T-helper 1 cell treated with Interleukin-12 subunit alpha and Interleukin-12 subunit beta and Interleukin-4 antibody, amounts not matched to agents 30 μg/mL and 1 μg/mL, for 36 hours (primary cell): ENCODE results near the gene CKS2.
A peak's percentile ranks its signal among the peaks of the same experiment; 100 is the strongest.
"Not testable (repeated sequence)": the region's sequence is repeated elsewhere in the genome, so short reads cannot be mapped to it uniquely, and the experiment has no call there.

Experiments used
- H3K27ac Mint-ChIP-seq: one replicate; pipeline ENCODE4 v1.8.0; 2021; ENCODE audit warnings: mild to moderate bottlenecking, mixed read lengths
- H3K27me3 Mint-ChIP-seq: one replicate; pipeline ENCODE4 v1.8.0; 2021; ENCODE audit warnings: low read depth, mixed read lengths
- H3K36me3 Mint-ChIP-seq: one replicate; pipeline ENCODE4 v1.8.0; 2021; ENCODE audit warnings: low read depth, mixed read lengths
- H3K4me1 Mint-ChIP-seq: one replicate; pipeline ENCODE4 v1.8.0; 2021; ENCODE audit warnings: low read depth, mixed read lengths
- H3K4me3 Mint-ChIP-seq: one replicate; pipeline ENCODE4 v1.8.0; 2021; ENCODE audit warnings: mild to moderate bottlenecking, moderate library complexity, mixed read lengths
- H3K9me3 Mint-ChIP-seq: one replicate; pipeline ENCODE4 v1.8.0; 2021; ENCODE audit warnings: mixed read lengths

Gene CKS2

DNA sequence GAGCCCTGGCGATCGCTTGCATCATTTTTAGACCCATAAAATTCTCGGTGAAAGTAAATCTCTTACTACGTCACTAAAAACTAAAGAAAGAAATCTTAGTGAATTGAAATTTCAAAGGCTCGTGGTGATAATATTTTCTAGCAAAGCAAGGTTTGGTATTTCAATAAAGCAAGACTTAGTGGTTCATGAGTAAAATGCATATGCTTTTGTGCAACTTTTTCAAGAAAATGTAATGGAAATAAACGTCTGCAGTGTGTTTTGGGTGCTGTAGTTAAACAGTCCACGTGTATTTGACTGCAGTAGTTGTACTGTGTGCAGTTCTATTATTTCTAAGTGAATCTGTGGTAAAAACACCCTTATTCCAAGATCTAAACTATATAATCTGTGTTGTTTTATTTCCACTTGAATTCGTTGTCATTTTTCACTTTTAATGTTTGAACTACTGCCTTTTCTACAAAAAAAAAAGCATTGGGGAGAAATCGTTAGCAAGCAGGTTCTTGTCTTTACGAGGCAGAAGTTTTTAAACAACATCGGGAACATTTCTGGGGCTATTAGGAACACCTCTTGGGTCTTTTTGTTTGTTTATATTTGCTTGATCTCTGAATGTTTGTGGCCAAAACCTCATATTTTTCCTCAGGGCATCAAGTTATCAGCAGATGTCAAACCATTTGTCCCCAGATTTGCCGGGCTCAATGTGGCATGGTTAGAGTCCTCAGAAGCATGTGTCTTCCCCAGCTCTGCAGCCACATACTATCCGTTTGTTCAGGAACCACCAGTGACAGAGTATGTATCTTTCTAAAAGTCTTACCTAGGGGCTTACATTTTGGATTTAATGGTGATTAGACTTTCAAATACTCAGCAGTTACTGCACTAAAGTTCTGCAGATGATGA, 8.3 kb downstream of the CKS2 start:
- H3K36me3 Mint-ChIP-seq, result peaks cover 48% of the 10 kb centered on the region
- peak overlapping the region; percentile 96 for H3K27ac Mint-ChIP-seq
- no peaks in the 10 kb centered on the region for H3K27me3 Mint-ChIP-seq
- peaks cover 62% of the 10 kb centered on the region for H3K4me1 Mint-ChIP-seq
- H3K4me3 Mint-ChIP-seq, result peak overlapping the region; percentile 85
- no peaks in the 10 kb centered on the region for H3K9me3 Mint-ChIP-seq

DNA sequence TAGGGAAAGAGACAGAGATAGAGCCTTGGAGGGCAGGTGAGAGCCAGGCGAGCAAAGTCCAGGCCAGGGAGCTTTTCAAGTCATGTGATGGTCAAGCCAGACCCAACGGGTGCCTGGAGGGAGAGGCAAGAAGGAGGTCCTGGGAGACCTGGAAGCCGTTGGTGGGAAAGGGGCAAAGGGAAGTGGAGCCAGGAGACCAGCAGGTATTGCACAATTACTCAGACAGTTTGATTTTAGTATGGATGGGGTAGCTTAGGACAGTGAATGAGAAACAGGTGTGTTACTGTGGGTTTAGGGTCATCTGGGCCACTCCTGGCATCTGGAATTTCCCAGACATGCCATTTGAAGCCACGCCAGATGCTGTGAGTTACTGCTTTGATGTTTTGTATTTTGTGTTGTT, 12.4 kb downstream of the CKS2 start:
- Mint-ChIP-seq H3K36me3 (peaks cover 18% of the 10 kb centered on the region), H3K4me1 (peaks cover 32% of the 10 kb centered on the region), H3K4me3 (no peak overlapping the region), H3K9me3 (no peaks in the 10 kb centered on the region), H3K27me3 (no peaks in the 10 kb centered on the region), H3K27ac (no peak overlapping the region)

DNA sequence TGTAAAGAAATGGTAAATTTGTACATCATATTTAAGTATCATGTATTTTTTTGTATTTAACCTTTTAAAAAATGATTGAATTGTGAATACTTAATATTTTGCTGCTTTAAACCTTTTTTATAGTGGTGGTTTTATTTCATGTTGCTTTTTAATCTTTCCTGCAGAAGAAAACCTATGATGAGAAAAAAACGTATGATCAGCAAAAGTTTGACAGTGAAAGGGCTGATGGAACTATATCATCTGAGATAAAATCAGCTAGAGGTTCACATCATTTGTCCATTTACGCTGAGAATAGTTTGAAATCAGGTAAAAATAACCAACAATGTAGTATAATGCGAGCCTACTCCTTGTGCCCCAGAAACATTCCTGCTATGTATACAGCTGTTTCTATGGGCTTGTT, 14.7 kb downstream of the CKS2 start:
- Mint-ChIP-seq H3K9me3 (no peaks in the 10 kb centered on the region), H3K4me3 (no peak overlapping the region), H3K36me3 (peaks cover 28% of the 10 kb centered on the region), H3K27me3 (no peaks in the 10 kb centered on the region), H3K27ac (no peak overlapping the region), H3K4me1 (peaks cover 17% of the 10 kb centered on the region)

DNA sequence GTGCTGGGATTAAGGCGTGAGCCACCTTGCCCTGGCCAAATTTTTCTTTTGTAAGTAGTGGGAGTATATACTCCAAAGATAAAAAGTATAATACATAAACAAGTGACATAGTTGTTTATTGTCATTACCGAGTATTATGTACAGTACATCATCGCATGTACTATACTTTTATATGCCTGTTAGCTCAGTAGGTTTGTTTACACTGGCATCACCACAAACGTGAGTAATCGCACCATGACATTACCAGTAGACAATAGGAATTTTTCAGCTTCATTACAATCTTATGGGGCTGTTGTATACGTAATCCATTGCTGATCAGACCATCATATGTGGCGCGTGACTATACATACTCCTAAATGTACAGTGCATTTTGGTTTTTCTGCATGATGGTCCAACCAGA, 17.1 kb downstream of the CKS2 start:
- Mint-ChIP-seq H3K4me3 (no peak overlapping the region), H3K36me3 (peaks cover 24% of the 10 kb centered on the region), H3K27ac (no peak overlapping the region), H3K27me3 (no peaks in the 10 kb centered on the region), H3K9me3 (no peaks in the 10 kb centered on the region), H3K4me1 (peaks cover 5% of the 10 kb centered on the region)

DNA sequence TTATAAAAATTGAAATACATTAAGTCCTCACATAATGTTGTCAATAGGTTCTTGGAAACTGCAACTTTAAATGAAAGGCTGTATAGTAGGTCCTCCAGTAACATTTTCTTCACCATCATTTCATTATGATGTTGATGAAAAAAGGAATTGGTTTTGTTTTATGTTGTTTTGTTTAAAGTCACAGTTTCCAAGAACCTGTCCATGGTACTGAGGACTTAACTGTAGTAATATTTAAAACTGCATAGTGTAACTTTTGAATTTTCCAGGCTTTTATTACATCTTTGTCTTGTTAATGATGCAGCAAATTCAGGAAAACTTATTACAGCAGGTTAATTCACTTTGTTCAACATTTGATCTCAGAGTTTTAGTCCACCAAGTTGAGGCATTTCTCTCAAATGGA, 18.9 kb downstream of the CKS2 start:
- peaks cover 3% of the 10 kb centered on the region for H3K4me1 Mint-ChIP-seq
- H3K36me3 Mint-ChIP-seq, result peaks cover 34% of the 10 kb centered on the region
- H3K4me3 Mint-ChIP-seq, result no peak overlapping the region
- H3K27me3 Mint-ChIP-seq, result no peaks in the 10 kb centered on the region
- no peak overlapping the region for H3K27ac Mint-ChIP-seq
- H3K9me3 Mint-ChIP-seq, result no peaks in the 10 kb centered on the region

DNA sequence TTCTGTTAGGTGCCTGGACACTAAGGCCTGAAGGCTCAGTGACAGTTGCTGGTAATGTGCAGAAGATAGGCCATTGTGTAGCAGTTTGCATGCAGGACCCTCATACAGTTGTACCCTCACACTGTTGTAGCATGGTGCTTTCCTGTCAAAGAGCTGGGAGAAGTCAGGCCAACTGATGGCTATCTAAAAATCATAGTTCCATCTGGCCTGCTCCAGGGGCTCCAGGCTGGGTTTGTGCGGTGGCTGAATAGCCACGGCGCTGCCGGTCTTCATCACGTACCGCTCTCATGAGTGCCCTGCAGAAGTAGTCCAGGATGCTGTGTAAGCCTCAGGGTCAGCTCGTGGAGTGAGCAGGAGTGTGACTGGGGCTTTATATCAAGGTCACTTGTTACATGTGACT, 19.5 kb downstream of the CKS2 start:
- Mint-ChIP-seq H3K4me3 (no peak overlapping the region), H3K4me1 (peaks cover 3% of the 10 kb centered on the region), H3K9me3 (no peaks in the 10 kb centered on the region), H3K27me3 (no peaks in the 10 kb centered on the region), H3K27ac (no peak overlapping the region), H3K36me3 (peaks cover 34% of the 10 kb centered on the region)

DNA sequence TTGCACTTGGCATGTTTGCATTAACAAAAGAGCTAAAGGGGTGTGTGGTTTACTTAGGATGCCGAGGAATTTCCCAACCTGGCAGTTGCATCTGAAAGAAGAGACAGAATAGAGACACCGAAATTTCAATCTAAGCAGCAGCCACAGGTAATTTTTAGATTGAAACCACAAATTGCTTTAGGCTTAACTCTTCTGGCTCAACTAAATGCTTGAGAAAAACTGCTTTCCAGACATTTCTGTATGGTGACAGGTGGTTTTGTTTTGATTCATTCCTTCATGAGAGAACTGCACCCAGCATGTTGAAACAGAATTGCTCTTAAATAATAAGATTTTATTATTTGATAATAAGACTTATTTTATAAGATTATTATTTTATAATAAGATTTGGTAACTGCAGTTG, 28.8 kb downstream of the CKS2 start:
- peaks cover 5% of the 10 kb centered on the region for H3K9me3 Mint-ChIP-seq
- no peaks in the 10 kb centered on the region for H3K27me3 Mint-ChIP-seq
- H3K27ac Mint-ChIP-seq, result no peak overlapping the region
- H3K4me1 Mint-ChIP-seq, result peaks cover 21% of the 10 kb centered on the region
- H3K4me3 Mint-ChIP-seq, result no peak overlapping the region
- peaks cover 61% of the 10 kb centered on the region for H3K36me3 Mint-ChIP-seq

DNA sequence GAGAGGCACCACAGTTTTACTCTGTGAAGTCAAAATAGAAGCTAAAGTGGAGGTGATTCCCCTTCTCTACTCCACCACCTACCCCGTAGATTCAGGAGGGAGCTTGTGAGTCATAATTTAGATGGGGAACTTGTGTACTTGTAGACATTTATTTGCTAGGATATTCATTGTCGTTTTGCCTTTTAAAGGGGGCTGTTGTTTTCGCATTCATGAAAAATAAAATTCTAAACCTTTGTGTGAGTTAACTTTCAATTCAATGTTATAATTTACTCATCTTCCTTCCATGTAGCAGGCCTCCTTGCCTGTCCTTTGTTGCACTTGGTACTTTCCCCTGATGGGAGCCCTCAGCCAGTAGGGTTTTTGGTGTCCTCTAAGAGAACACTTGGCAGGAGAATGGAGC, 29.3 kb downstream of the CKS2 start:
- peak overlapping the region; percentile 43 for H3K27ac Mint-ChIP-seq
- peaks cover 65% of the 10 kb centered on the region for H3K36me3 Mint-ChIP-seq
- no peak overlapping the region for H3K4me3 Mint-ChIP-seq
- no peaks in the 10 kb centered on the region for H3K27me3 Mint-ChIP-seq
- H3K4me1 Mint-ChIP-seq, result peaks cover 21% of the 10 kb centered on the region
- H3K9me3 Mint-ChIP-seq, result peaks cover 5% of the 10 kb centered on the region

DNA sequence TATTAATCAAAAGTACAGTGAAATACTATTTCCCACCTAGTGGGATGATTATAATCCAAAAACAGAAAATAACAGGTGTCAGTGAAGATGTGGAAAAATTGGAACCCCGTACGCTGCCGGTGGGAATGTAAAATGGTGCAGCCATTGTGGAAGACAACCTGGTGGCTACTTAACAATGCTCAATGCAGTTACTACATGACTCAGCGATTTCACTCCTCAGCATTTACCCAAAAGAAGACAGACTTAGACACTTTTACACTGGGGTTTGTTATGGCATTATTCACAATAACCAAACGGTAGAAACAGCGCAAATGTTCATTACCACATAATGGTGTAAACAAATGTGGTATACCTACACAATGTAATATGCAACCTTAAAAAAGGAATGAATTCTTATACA, 31.2 kb downstream of the CKS2 start:
- no peak overlapping the region for H3K4me3 Mint-ChIP-seq
- H3K9me3 Mint-ChIP-seq, result peaks cover 5% of the 10 kb centered on the region
- H3K27ac Mint-ChIP-seq, result no peak overlapping the region
- H3K27me3 Mint-ChIP-seq, result no peaks in the 10 kb centered on the region
- peaks cover 21% of the 10 kb centered on the region for H3K4me1 Mint-ChIP-seq
- peaks cover 74% of the 10 kb centered on the region for H3K36me3 Mint-ChIP-seq

DNA sequence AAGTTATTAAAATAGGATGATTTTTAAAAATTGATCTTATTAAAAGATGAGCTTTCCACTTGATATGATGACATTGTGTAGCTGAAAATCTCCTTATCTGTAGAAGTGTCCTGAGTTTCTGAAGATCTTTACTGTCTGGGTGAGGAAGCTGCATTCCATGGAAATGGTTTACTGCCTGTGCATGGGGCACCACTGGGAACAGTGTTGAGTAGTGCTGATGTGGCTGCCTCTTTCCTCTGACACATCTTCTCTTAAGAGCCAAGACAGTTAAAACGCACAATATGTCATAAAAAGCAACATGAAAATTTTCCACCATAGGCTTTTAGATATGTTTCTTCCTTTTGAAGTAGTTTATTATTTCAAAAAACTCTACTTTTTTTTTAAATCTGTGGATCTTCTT, 32.0 kb downstream of the CKS2 start:
- Mint-ChIP-seq H3K4me3 (no peak overlapping the region), H3K27ac (no peak overlapping the region), H3K9me3 (peaks cover 5% of the 10 kb centered on the region), H3K36me3 (peaks cover 70% of the 10 kb centered on the region), H3K4me1 (peaks cover 21% of the 10 kb centered on the region), H3K27me3 (no peaks in the 10 kb centered on the region)

DNA sequence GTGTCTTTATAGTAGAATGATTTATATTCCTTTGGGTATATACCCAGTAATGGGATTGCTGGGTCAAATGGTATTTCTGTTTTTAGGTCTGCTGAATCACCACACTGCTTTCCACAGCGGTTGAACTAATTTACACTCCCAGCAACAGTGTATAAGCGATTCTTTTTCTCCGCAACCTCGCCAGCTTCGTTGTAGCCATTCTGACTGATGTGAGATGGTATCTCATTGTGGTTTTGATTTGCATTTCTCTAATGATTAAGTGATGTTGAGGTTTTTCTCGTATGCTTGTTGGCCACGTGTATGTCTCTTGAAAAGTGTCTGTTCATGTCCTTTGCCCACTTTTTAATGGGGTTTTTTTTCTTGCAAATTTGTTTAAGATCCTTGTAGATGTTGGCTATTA, 32.8 kb downstream of the CKS2 start:
- H3K4me3 Mint-ChIP-seq, H3K27ac Mint-ChIP-seq, H3K27me3 Mint-ChIP-seq, H3K9me3 Mint-ChIP-seq: not testable (repeated sequence)
- peaks cover 18% of the 10 kb centered on the region for H3K4me1 Mint-ChIP-seq
- H3K36me3 Mint-ChIP-seq, result peaks cover 73% of the 10 kb centered on the region

DNA sequence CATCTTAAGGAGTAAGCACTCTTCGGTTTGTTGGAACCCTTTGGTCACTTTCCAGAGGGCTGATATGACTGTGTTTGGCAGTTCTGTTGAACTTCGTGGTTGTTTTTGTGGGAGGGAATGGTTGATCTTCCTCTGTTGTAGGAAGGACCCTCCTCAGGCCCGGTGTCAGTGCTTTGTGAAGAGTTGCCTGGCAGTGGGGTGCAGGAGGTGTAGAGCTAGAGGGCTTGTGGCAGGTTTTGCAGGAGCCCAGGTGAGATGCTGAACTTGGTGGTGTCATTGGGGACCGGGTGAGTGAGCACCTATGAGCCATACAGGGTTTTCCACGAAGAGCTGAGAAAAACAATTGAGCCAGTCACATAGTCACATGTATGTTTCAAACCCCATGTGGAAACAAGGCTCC, 34.5 kb downstream of the CKS2 start:
- H3K4me3 Mint-ChIP-seq, result no peak overlapping the region
- peaks cover 80% of the 10 kb centered on the region for H3K36me3 Mint-ChIP-seq
- no peak overlapping the region for H3K27ac Mint-ChIP-seq
- H3K27me3 Mint-ChIP-seq, result no peaks in the 10 kb centered on the region
- H3K4me1 Mint-ChIP-seq, result peaks cover 11% of the 10 kb centered on the region
- H3K9me3 Mint-ChIP-seq, result peaks cover 5% of the 10 kb centered on the region

DNA sequence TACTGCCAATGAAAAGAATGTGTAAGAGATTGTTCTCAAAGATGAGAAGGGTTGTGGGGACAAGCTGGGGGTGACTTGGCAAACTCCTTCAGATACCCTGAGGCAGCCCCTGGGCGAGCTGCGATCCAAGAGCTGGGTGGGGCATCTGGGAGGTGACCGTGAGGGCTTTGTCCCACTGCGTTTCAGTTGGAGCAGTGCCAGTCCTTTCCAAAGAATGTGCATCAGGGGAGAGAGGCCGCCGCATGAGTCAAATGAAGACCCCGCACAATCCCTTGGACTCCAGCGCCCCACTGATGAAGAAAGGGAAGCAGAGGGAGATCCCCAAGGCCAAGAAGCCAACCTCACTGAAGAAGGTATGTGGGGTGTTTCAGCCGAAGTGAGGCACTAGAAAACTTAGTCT, 35.7 kb downstream of the CKS2 start:
- H3K27me3 Mint-ChIP-seq, result no peaks in the 10 kb centered on the region
- peaks cover 79% of the 10 kb centered on the region for H3K36me3 Mint-ChIP-seq
- no peak overlapping the region for H3K4me3 Mint-ChIP-seq
- H3K27ac Mint-ChIP-seq, result no peak overlapping the region
- H3K4me1 Mint-ChIP-seq, result peaks cover 9% of the 10 kb centered on the region
- peaks cover 5% of the 10 kb centered on the region for H3K9me3 Mint-ChIP-seq

DNA sequence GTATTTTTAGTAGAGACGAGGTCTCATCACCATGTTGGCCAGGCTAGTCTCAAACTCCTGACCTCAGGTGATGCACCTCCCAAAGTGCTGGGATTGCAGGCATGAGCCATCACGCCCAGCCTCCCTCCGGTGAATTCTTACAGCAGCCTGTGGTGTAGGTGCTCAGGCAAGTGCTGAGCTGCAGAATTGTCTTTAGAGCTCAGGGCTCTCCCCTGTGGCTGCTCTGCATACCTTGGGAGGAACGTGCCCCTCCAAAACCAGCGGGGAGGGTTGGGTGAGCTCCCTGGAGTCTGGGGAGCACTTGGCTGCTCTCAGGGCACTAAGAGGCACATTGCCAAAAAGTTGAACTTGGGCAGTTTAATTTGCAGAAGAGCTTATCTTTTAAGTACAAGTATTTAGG, 36.7 kb downstream of the CKS2 start:
- Mint-ChIP-seq H3K27me3 (no peaks in the 10 kb centered on the region), H3K4me3 (no peak overlapping the region), H3K27ac (no peak overlapping the region), H3K9me3 (peaks cover 5% of the 10 kb centered on the region), H3K36me3 (peaks cover 79% of the 10 kb centered on the region), H3K4me1 (peaks cover 14% of the 10 kb centered on the region)

DNA sequence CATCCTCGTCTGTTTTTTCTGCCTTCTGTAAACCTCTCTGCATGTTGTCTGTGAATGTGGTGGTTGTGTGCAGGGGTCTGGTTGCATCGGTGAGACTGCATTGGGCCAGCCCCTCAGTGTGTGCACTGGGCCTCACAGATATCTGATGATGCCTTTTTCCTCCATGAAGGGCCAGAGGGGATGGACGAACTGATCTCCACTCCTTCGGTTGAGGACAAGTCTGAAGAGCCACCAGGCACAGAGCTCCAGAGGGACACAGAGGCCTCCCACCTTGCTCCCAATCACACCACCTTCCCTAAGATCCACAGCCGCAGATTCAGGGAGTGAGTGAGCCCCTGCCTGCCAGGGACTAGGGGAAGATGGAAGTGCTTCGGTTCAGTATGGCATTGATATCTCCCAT, 38.6 kb downstream of the CKS2 start:
- Mint-ChIP-seq H3K36me3 (peaks cover 74% of the 10 kb centered on the region), H3K4me1 (peaks cover 20% of the 10 kb centered on the region), H3K4me3 (no peak overlapping the region), H3K27me3 (no peaks in the 10 kb centered on the region), H3K27ac (no peak overlapping the region), H3K9me3 (peaks cover under 1% of the 10 kb centered on the region)
